Cardiac ventricle fibroblast (primary cell): Measurements from ENCODE around the gene ANKS6. TPM values are rescaled to one million over a fixed set of nuclear protein-coding genes. Genes with fewer than 3 reads are reported as not detected.

Experiments used
- total RNA-seq: library from RNA; depleted of rRNA; stranded (reverse); fragments of >200 nt; gene quantifications from 2 replicates; pipeline ENCODE4 v1.2.3, GENCODE V29; 2015

The ANKS6 gene
- total RNA-seq, result 12.9 and 18.7 TPM in 2 replicates

DNA sequence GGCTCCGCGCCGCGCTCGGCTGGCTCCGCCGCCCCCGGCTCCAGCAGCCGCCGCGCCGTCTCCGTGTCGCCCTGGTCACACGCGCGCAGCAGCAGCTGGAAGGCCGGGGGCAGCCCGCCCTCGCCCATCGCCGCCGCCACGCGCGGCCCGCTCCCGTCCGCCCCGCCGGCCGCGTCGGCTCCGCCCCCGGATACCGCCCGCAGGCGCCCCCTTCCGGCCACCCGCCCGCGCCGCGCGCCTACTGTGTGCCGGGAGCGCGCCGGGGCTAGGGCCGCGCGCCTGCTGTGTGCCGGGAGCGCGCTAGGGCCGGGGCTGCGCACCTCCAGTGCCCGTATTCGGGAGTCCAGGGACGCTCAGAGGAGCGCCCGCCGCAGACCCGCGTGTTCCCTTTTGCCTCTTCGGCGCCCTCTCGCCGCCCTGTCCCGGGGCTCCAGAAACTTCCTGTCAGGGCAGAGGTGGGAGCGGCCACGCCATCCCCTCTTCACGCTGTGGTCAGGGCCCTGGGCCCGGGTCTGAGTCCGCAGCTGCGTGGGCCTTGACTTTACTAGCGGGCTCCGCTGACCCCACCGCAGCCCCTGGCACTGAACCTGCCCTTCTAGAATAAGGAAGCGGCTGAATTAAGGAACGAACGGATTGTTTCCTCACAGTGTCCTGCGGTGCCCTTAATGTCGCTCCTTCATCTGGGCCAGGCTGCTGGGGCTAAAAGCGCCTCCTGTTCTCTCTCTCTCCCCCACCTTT is at the start of gene ANKS6:
Gene ANKS6, minus strand, starts transcription at position 192 of the 738 bp plus-strand sequence. Its CDS starts 64 bp downstream, at position 128.

DNA sequence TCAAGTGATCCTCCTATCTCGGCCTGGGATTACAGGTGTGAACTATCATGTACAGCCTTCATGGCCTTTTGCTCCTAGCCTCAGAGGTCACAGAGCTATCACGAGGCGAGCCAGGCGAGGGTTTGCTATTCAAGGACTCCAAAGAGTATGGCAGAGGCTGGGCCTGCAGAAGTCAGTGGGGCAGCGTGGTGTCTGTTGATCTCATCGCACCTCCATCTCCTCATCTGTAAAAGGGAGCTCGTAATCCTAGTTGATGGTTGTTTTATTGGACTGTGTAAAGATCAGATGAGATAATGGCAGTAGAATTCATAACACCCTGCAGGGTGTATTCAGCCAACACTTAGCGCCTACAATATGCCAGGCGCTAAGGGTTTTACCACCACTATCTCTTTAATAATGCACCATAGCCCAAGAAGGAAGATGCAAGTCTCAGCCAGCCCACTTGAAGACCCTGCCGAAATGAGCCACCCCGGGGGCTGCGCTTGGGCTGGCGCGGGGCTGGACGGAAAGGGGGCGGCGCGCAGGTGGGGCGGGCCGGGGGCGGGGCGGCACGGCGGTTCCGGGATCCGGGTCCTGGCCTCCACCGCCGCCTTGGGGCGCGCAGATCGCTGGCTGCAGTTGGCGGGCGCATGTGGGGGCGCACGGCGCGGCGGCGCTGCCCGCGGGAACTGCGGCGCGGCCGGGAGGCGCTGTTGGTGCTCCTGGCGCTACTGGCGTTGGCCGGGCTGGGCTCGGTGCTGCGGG is 10.9 kb upstream of the ANKS6 start, which contains the start of gene GALNT12:
Gene GALNT12, plus strand, starts transcription at position 601 of the 744 bp plus-strand sequence. Its CDS starts 29 bp downstream, at position 630.

DNA sequence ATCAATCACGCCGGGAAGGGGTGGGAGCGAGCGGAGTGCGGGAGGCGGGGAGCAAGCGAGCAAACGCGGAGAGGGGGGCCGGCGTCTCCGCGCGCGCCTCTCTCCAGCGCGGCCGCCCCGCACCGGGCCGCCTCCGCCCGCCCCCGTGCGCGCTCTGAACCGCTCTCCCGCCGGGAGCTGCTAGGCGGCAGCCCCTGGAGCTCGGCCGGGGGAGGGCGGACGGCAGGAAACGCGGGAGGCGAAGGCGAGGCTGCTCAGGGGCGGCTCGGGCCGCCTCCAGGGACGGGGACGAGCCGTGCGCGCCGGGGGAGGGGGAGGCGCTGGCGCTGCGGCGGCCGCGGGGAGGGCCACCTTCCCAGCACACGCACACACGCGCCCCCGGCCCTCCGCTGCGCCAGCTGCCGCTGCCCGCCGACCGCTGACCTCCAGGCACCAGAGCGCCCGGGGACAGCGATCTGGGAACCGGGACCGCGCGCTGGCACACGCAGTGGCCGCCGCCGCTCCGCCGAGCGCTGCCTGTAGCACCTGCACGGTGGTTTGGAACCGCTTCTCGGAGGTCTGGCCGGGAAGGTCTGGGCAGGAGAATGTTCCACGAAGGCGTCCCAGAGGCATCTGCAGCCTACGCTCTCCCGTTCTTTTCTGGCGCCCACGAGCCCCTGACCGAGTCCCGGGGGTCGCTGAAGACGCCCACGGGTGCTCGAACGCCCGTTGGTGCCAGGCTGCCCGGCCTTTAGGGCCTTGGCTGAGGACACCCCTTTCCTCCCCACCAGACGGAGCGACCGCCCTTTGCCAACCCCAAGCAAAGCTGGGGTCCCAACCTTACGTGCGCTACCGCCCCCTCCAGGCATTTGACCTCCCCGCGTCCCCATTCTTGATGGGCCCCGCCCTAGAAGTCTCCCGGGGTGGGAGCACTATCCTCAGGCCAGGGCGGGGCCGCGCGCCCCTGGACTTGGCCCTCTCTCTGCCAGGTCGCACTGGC is 87.1 kb downstream of the ANKS6 start, which contains the start of gene GABBR2:
Gene GABBR2, minus strand, starts transcription at position 3 of the 979 bp plus-strand sequence. CDS start 198 bp downstream, outside the sequence.

Other genes starting within 250 kb of the ANKS6 start
- not detected in 2 replicates for gene GABBR2, start 87.6 kb downstream of the ANKS6 start, total RNA-seq
- 1.4 and 3.3 TPM in 2 replicates for gene GALNT12, start 11.1 kb upstream of the ANKS6 start, total RNA-seq
- gene COL15A1, start 147.4 kb upstream of the ANKS6 start, total RNA-seq, result 6.4 and 6.9 TPM in 2 replicates